Endothelial cell (in vitro differentiated cells): ENCODE data around the gene SLC22A12. TPM values are rescaled to one million over a fixed set of nuclear protein-coding genes. Genes with fewer than 3 reads are reported as not detected.
"Not testable (repeated sequence)": the region's sequence is repeated elsewhere in the genome, so short reads cannot be mapped to it uniquely, and the experiment has no call there.

Experiments
- DNase-seq: peaks from one replicate; pipeline ENCODE4 v3.0.0; 2021; ENCODE audit warnings: low spot score
- H3K27ac Mint-ChIP-seq: one replicate; pipeline ENCODE4 v1.8.0; 2021; ENCODE audit warnings: mixed read lengths, inconsistent platforms; ENCODE audit not compliant: unreplicated experiment
- H3K27me3 Mint-ChIP-seq: one replicate; pipeline ENCODE4 v1.8.0; 2021; ENCODE audit warnings: mild to moderate bottlenecking, moderate library complexity, mixed read lengths, inconsistent platforms; ENCODE audit not compliant: unreplicated experiment
- H3K36me3 Mint-ChIP-seq: one replicate; pipeline ENCODE4 v1.8.0; 2021; ENCODE audit warnings: mild to moderate bottlenecking, low read depth, mixed read lengths, inconsistent platforms; ENCODE audit not compliant: unreplicated experiment
- H3K4me1 Mint-ChIP-seq: one replicate; pipeline ENCODE4 v1.8.0; 2021; ENCODE audit warnings: mild to moderate bottlenecking, mixed read lengths, inconsistent platforms; ENCODE audit not compliant: unreplicated experiment
- H3K4me3 Mint-ChIP-seq: one replicate; pipeline ENCODE4 v1.8.0; 2021; ENCODE audit warnings: mild to moderate bottlenecking, mixed read lengths, inconsistent platforms; ENCODE audit not compliant: unreplicated experiment
- H3K9me3 Mint-ChIP-seq: one replicate; pipeline ENCODE4 v1.8.0; 2021; ENCODE audit warnings: mixed read lengths, inconsistent platforms; ENCODE audit not compliant: unreplicated experiment
- total RNA-seq: library from RNA; stranded (reverse); fragmentation: NEBNext Ultra II Directional; extraction: Animal tissue kit (Norgen Biotek cat#: 25700); gene quantifications from one replicate; pipeline ENCODE4 v1.2.1, GENCODE V29; 2021; ENCODE audit not compliant: unreplicated experiment
- TF ChIP-seq, protein P1 (sequence below): fragments of 200-600 bp; sonication (generic); IDR thresholded peaks from one replicate; pipeline ENCODE4 v1.5.0; 2021; ENCODE audit warnings: antibody characterized with exemption; ENCODE audit not compliant: unreplicated experiment

The SLC22A12 gene
- total RNA-seq, 1 donor from 2014 or later: not detected

DNA sequence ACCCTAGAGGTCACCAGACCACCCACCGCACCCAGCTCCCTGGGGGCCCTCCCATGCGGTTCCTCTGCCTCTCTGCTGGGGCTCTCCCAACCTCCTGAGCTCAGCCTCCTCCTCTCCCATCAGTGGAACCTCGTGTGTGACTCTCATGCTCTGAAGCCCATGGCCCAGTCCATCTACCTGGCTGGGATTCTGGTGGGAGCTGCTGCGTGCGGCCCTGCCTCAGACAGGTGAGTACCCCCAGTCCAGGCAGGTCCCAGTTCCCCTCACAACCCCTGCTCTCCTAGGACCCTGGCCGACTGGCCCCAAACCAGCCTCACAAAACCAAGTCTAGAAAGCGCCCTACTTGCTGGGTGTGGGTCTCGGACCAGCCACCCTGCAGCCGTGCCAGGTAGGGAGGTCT, 1.6 kb downstream of the SLC22A12 start:
- Mint-ChIP-seq H3K27ac (no peak overlapping the region), H3K27me3 (peaks cover 7% of the 10 kb centered on the region), H3K36me3 (peaks cover 5% of the 10 kb centered on the region), H3K4me3 (no peak overlapping the region), H3K4me1 (no peaks in the 10 kb centered on the region), H3K9me3 (no peaks in the 10 kb centered on the region)
- TF ChIP-seq, protein P1, sequence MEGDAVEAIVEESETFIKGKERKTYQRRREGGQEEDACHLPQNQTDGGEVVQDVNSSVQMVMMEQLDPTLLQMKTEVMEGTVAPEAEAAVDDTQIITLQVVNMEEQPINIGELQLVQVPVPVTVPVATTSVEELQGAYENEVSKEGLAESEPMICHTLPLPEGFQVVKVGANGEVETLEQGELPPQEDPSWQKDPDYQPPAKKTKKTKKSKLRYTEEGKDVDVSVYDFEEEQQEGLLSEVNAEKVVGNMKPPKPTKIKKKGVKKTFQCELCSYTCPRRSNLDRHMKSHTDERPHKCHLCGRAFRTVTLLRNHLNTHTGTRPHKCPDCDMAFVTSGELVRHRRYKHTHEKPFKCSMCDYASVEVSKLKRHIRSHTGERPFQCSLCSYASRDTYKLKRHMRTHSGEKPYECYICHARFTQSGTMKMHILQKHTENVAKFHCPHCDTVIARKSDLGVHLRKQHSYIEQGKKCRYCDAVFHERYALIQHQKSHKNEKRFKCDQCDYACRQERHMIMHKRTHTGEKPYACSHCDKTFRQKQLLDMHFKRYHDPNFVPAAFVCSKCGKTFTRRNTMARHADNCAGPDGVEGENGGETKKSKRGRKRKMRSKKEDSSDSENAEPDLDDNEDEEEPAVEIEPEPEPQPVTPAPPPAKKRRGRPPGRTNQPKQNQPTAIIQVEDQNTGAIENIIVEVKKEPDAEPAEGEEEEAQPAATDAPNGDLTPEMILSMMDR: no peak
- DNase-seq: no peak

DNA sequence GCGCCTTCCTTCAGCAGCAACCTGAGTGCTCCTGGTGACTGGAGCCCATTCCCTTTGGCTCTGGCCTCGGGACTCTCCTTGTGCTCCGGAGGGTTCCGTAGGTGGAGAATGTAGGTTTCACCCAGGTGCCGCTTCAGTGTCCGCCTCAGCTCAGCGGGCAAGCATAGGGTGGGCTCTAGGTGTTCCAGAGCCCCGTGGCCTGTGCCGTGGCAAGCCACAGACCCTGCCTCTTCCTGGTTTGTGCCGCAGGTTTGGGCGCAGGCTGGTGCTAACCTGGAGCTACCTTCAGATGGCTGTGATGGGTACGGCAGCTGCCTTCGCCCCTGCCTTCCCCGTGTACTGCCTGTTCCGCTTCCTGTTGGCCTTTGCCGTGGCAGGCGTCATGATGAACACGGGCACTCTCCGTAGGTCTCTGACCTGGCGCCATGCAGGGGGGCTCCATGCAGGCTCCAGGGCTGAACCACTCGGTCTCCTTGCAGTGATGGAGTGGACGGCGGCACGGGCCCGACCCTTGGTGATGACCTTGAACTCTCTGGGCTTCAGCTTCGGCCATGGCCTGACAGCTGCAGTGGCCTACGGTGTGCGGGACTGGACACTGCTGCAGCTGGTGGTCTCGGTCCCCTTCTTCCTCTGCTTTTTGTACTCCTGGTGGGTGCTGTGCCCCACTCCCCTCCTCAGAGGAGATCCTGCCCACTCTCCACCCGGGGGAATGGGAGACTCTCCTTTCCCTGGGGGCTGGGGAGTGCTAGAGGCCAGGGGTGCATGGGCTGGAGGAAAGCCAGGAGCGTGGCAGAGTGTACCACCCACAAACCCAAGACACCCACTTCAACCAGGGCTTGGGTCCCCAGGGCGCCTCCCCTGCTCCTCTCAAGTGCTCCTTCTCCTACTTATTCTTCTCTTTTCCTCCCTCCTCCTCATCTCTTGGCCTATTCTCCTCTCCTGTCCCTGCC, 2.4 kb downstream of the SLC22A12 start:
- no peak for DNase-seq
- TF ChIP-seq, protein P1: no peak
- Mint-ChIP-seq H3K4me3 (no peak overlapping the region), H3K4me1 (no peaks in the 10 kb centered on the region), H3K27me3 (peaks cover 7% of the 10 kb centered on the region), H3K9me3 (no peaks in the 10 kb centered on the region), H3K27ac (no peak overlapping the region), H3K36me3 (peaks cover 5% of the 10 kb centered on the region)

DNA sequence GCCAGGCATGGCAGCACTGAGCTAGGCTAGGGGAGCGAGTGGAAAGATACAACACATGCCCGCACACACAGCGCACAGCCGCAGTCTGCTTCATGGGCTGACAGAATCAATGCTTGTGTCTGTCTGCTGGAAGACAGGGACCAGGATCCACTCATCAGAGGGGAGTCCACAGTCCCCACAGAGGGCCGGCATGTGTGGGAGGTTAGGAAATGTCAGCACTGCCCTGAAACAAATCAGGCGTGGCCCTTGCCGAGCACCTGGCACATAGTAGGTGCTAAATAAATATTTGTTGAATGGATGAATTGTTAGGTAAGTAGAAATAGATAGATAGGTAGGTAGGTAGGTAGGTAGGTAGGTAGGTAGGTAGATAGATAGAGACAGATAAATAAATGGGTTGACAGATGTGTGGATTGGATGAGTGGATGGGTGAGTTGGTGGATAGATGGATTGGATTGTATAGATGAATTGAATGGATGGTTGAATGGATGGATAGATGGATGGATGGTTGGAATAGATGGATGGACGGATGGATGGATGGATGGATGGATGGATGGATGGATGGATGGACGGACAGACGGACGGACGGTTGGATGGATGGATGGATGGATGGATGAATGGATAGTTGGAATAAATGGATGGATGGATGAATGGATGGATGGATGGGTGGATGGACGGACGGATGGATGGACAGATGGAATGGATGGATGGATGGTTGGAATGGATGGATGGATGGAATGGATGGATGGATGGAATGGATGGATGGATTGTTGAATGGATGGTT, 3.3 kb downstream of the SLC22A12 start:
- peaks cover 7% of the 10 kb centered on the region for H3K27me3 Mint-ChIP-seq
- DNase-seq: no peak
- H3K27ac Mint-ChIP-seq: no peak overlapping the region
- H3K36me3 Mint-ChIP-seq: peaks cover 5% of the 10 kb centered on the region
- H3K9me3 Mint-ChIP-seq: no peaks in the 10 kb centered on the region
- H3K4me3 Mint-ChIP-seq: no peak overlapping the region
- TF ChIP-seq, protein P1: no peak
- no peaks in the 10 kb centered on the region for H3K4me1 Mint-ChIP-seq

DNA sequence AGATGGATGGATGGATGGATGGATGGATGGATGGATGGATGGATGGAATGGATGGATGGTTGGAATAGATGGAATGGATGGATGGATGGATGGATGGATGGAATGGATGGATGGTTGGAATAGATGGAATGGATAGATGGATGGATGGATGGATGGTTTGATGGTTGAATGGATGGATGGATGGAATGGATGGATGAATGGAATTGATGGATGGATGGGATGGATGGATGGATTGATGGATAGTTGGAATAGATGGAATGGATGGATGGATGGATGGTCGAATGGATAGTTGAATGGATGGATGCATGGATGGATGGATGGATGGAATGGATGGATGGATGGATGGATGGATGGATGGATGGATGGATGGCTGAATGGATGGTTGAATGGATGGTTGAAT, 4.9 kb downstream of the SLC22A12 start:
- H3K27me3 Mint-ChIP-seq, DNase-seq, H3K36me3 Mint-ChIP-seq, H3K4me1 Mint-ChIP-seq, H3K27ac Mint-ChIP-seq, H3K4me3 Mint-ChIP-seq, H3K9me3 Mint-ChIP-seq: not testable (repeated sequence)

DNA sequence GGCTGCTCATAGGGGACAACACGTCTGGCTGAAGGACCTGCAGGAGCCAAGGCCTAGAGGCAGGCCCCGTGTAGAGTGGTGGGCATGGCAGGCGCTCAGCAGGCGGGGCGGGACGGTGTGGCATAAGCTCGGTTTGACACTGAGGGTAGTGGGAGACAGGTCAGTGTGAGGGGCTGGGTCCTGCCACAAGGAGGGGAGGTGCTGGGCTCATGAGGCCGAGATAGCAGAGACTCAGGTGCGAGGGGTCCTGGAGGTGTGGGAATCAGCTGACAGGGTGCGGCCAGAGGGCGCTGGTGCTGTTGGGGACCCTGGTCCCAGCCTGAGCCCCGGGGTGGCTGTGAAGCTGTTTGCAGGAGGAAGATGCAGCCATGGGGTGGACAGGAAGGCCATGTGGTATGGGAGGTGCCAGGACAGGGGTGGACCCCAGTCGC, 6.7 kb downstream of the SLC22A12 start:
- TF ChIP-seq, protein P1: no peak
- H3K4me3 Mint-ChIP-seq: no peak overlapping the region
- H3K4me1 Mint-ChIP-seq: no peaks in the 10 kb centered on the region
- no peak overlapping the region for H3K27ac Mint-ChIP-seq
- peaks cover 7% of the 10 kb centered on the region for H3K27me3 Mint-ChIP-seq
- H3K9me3 Mint-ChIP-seq: no peaks in the 10 kb centered on the region
- no peak for DNase-seq
- H3K36me3 Mint-ChIP-seq: peaks cover 5% of the 10 kb centered on the region
